Measurements from ENCODE around the gene LMAN2L.

The LMAN2L gene

GRCh38 chr2:96771796-96772618, 32.1 kb upstream of the LMAN2L start:
- no peaks in the 10 kb centered on the region for H3K79me2 ChIP-seq
- no peaks in the 10 kb centered on the region for H3K27me3 ChIP-seq (ENCODE audit: control insufficient read depth, insufficient read depth, low read length)
- TF ChIP-seq, protein P1, sequence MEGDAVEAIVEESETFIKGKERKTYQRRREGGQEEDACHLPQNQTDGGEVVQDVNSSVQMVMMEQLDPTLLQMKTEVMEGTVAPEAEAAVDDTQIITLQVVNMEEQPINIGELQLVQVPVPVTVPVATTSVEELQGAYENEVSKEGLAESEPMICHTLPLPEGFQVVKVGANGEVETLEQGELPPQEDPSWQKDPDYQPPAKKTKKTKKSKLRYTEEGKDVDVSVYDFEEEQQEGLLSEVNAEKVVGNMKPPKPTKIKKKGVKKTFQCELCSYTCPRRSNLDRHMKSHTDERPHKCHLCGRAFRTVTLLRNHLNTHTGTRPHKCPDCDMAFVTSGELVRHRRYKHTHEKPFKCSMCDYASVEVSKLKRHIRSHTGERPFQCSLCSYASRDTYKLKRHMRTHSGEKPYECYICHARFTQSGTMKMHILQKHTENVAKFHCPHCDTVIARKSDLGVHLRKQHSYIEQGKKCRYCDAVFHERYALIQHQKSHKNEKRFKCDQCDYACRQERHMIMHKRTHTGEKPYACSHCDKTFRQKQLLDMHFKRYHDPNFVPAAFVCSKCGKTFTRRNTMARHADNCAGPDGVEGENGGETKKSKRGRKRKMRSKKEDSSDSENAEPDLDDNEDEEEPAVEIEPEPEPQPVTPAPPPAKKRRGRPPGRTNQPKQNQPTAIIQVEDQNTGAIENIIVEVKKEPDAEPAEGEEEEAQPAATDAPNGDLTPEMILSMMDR (IDR thresholded peaks at IDR 0.05) = no peak
- H3K4me3 ChIP-seq (ENCODE audit: low read depth, low read length) = no peak overlapping the region
- H3K27ac ChIP-seq = no peak overlapping the region
- no peaks in the 10 kb centered on the region for H3K4me1 ChIP-seq
- H2AFZ ChIP-seq = no peak overlapping the region
- H3K36me3 ChIP-seq (ENCODE audit: control insufficient read depth, insufficient read depth, low read length) = no peaks in the 10 kb centered on the region
- no peak overlapping the region for H3K4me2 ChIP-seq (ENCODE audit: low read length)
- H3K9me3 ChIP-seq (ENCODE audit: control insufficient read depth, low read length) = no peaks in the 10 kb centered on the region
- no peak overlapping the region for H3K9ac ChIP-seq

DNA sequence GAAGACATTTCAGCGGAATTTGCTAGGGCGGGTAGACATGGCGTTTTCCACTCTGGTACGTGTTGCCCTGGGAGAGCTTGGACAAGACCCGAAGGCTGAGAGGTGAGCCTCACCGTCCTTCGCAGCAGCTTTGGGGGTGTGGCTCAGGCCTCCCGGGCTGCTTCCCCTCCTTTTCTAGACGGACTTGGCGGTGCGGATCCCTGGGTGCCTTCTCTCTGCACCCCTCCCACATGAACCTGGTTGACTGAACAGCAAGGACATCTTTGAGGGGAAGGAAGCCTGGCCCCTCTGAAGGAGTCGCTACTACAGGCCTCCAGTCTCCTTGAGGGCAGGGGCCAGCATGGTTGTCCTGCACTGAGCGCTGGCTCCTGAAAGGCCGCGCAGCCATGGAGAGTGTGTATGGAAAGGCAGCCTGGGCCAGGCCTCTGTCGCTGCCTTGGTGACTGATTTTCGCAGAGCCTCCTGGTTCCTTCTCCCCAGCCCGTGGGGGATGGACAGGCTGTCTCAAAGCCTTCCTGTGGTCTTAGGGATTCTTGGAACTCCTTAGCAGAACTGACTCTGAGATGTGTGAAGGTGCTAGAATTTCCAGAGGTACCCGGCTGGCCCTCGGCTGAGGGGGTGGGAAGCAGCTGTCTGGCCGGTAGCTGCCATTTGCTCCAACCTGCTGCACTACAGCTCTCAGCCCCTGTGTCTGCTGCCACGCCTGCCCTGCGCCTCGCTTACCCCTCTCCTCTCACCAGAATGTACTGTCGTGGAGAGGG, 30.8 kb upstream of the LMAN2L start:
- Histone ChIP-seq H3K4me3 (ENCODE audit: low read depth, low read length) (no peak overlapping the region), H3K36me3 (ENCODE audit: control insufficient read depth, insufficient read depth, low read length) (no peaks in the 10 kb centered on the region), H3K4me1 (no peaks in the 10 kb centered on the region), H3K27ac (no peak overlapping the region), H3K27me3 (ENCODE audit: control insufficient read depth, insufficient read depth, low read length) (no peaks in the 10 kb centered on the region), H3K4me2 (ENCODE audit: low read length) (no peak overlapping the region), H3K79me2 (no peaks in the 10 kb centered on the region), H3K9ac (no peak overlapping the region), H2AFZ (no peak overlapping the region), H3K9me3 (ENCODE audit: control insufficient read depth, low read length) (no peaks in the 10 kb centered on the region)
- TF ChIP-seq, protein P1 (IDR thresholded peaks at IDR 0.05) = no peak

DNA sequence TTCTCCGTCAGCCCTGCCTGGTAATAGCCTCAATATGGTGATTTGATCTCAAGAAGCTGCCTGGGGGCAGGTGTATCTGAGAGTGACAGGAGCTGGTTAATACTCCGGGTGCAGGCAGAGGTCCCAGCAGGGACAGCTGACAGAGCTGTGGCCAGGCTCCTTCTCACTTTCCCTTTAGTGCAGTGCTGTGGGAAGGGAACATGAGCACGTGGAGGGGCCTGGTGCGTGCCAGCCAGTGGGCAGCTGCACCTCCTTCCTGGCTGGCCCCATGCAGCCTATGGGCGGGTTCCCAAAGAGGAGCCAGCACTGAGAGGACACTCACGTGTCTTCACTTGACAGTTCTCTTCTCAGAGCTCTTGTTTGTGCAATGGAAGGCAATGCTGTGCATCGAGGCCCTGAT, 29.9 kb upstream of the LMAN2L start:
- TF ChIP-seq, protein P1 (IDR thresholded peaks at IDR 0.05) = no peak
- H3K4me1 ChIP-seq = no peaks in the 10 kb centered on the region

DNA sequence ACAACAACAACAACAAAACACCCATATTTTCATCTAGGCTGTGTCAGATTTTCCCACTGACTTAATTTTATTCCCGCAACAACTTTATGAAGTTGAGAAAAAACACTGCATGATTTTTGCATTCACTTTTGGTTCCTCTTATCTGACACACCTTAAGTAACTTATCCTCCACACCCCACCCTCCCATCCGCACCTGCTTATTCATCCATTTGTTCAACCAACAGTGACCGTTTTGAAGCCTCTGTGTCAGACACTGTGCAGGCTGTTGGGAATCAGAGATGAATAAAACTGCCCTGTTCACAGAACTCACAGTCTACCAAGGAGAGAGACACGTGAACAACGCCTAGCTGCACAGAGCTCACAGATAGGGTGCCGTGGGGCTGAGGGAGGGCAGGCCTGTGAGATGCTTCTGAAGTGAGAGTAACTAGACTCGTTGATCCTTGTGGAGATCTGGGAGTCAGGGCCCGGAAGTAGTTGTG, 28.3 kb upstream of the LMAN2L start:
- Histone ChIP-seq H3K27ac (no peak overlapping the region), H3K9ac (no peak overlapping the region)

More for the DNA sequence above, 29.9 kb upstream of the LMAN2L start:
- H3K27ac ChIP-seq = no peak overlapping the region
- H3K9me3 ChIP-seq (ENCODE audit: control insufficient read depth, low read length) = no peaks in the 10 kb centered on the region
- no peaks in the 10 kb centered on the region for H3K79me2 ChIP-seq
- no peaks in the 10 kb centered on the region for H3K36me3 ChIP-seq (ENCODE audit: control insufficient read depth, insufficient read depth, low read length)
- no peak overlapping the region for H3K4me3 ChIP-seq (ENCODE audit: low read depth, low read length)
- no peaks in the 10 kb centered on the region for H3K27me3 ChIP-seq (ENCODE audit: control insufficient read depth, insufficient read depth, low read length)
- no peak overlapping the region for H2AFZ ChIP-seq
- no peak overlapping the region for H3K9ac ChIP-seq
- no peak overlapping the region for H3K4me2 ChIP-seq (ENCODE audit: low read length)

More for the DNA sequence above, 28.3 kb upstream of the LMAN2L start:
- Histone ChIP-seq H3K79me2 (no peaks in the 10 kb centered on the region), H3K9me3 (ENCODE audit: control insufficient read depth, low read length) (no peaks in the 10 kb centered on the region), H3K4me1 (no peaks in the 10 kb centered on the region), H3K27me3 (ENCODE audit: control insufficient read depth, insufficient read depth, low read length) (no peaks in the 10 kb centered on the region), H3K4me3 (ENCODE audit: low read depth, low read length) (no peak overlapping the region), H3K36me3 (ENCODE audit: control insufficient read depth, insufficient read depth, low read length) (no peaks in the 10 kb centered on the region), H3K4me2 (ENCODE audit: low read length) (no peak overlapping the region), H2AFZ (no peak overlapping the region)
- TF ChIP-seq, protein P1 (IDR thresholded peaks at IDR 0.05) = no peak

All from parathyroid adenoma (tissue), 2 donors.